ENCODE data around the gene SLC17A5.

GRCh38 chr6:73690056-73690455 is 36.3 kb upstream of the SLC17A5 start:
- TF ChIP-seq RAD21 (IDR thresholded peaks at IDR 0.05) = no peak
- no peak for TF ChIP-seq SP1 (IDR thresholded peaks at IDR 0.05)
- TF ChIP-seq CTCF (IDR thresholded peaks at IDR 0.05; ENCODE audit: low read depth, low read length, missing input control) = no peak
- TF ChIP-seq YY1 (IDR thresholded peaks at IDR 0.05) = no peak
- TF ChIP-seq MAX (IDR thresholded peaks at IDR 0.05) = no peak
- TF ChIP-seq JUND (IDR thresholded peaks at IDR 0.05) = no peak
- no peak for TF ChIP-seq FOXA1 (IDR thresholded peaks at IDR 0.05)
- TF ChIP-seq HNF4A (conservative IDR thresholded peaks at IDR 0.05) = no peak
- TF ChIP-seq GABPA (IDR thresholded peaks at IDR 0.05 in 1 of 2, conservative IDR thresholded peaks at IDR 0.05 in 1 of 2) = no peak
